Astrocyte of the spinal cord (primary cell): Measurements from ENCODE around the gene JMJD8.
A peak's percentile ranks its signal among the peaks of the same experiment; 100 is the strongest.

Source experiments
- DNase-seq: peaks from one replicate; pipeline ENCODE4 v3.0.0; 2011; ENCODE audit warnings: low read depth, low spot score
- H3K4me3 ChIP-seq: 2 replicates; pipeline ENCODE4 v1.5.1; 2011; ENCODE audit warnings: low read depth, mild to moderate bottlenecking, low read length, moderate library complexity
- in situ Hi-C: cut with HindIII; loops from 2 replicates; pipeline ENCODE4 v1.10.0; 2017; ENCODE audit warnings: low sequenced_read_pairs
- TF ChIP-seq, protein P1 (sequence below): IDR thresholded peaks from 2 replicates; pipeline ENCODE4 v1.5.1; 2012; ENCODE audit warnings: low read depth, mild to moderate bottlenecking, low read length, inconsistent platforms

Gene JMJD8

GRCh38 chr16:670485-671352 is 13.4 kb downstream of the JMJD8 start:
- H3K4me3 ChIP-seq, result no peak overlapping the region
- in situ Hi-C loops, result no loop called here
- DNase-seq, result no peak
- TF ChIP-seq, protein P1, sequence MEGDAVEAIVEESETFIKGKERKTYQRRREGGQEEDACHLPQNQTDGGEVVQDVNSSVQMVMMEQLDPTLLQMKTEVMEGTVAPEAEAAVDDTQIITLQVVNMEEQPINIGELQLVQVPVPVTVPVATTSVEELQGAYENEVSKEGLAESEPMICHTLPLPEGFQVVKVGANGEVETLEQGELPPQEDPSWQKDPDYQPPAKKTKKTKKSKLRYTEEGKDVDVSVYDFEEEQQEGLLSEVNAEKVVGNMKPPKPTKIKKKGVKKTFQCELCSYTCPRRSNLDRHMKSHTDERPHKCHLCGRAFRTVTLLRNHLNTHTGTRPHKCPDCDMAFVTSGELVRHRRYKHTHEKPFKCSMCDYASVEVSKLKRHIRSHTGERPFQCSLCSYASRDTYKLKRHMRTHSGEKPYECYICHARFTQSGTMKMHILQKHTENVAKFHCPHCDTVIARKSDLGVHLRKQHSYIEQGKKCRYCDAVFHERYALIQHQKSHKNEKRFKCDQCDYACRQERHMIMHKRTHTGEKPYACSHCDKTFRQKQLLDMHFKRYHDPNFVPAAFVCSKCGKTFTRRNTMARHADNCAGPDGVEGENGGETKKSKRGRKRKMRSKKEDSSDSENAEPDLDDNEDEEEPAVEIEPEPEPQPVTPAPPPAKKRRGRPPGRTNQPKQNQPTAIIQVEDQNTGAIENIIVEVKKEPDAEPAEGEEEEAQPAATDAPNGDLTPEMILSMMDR, result no peak

- in situ Hi-C loops, result no loop called here
Observed at GRCh38 chr16:669666-670065, 14.5 kb downstream of the JMJD8 start.

DNA sequence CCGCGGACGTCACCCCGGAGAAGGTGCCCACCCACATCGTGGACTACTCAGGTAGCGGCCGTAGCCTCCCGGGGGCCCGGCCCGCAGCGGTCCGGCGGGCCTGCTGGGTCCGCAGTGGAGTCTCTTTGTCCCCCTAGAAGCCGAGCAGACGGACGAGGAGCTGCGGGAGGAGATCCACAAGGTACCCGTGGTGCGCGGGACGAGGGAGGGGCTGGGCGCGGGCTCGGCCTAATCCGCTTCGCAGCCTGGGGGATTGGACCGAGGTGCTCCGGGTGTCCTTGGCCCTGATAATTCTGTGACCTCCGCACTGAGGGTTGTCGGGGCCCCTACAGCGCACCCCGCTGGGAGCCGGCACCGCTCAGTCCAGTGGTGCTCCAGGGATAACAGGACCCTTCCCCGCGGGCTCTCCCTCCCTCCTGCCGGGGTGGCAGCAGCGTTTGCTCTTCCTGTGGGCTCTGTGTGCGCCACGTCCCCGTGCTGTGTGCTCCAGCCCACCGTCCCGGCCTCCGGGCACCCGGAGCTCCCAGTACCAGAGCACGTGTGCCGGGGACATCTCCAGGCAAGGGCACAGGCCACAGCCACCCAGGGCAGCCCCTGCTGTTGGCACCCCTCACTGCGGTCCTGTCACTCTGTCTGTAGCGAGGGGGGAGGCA is 15.5 kb downstream of the JMJD8 start:
- in situ Hi-C loops, result no loop called here
- peak overlapping the region; percentile 73 for H3K4me3 ChIP-seq
- no peak for DNase-seq
- TF ChIP-seq, protein P1, result no peak

More at GRCh38 chr16:669666-670065, 14.5 kb downstream of the JMJD8 start:
- no peak for DNase-seq
- H3K4me3 ChIP-seq, result no peak overlapping the region
- TF ChIP-seq, protein P1, result no peak

DNA sequence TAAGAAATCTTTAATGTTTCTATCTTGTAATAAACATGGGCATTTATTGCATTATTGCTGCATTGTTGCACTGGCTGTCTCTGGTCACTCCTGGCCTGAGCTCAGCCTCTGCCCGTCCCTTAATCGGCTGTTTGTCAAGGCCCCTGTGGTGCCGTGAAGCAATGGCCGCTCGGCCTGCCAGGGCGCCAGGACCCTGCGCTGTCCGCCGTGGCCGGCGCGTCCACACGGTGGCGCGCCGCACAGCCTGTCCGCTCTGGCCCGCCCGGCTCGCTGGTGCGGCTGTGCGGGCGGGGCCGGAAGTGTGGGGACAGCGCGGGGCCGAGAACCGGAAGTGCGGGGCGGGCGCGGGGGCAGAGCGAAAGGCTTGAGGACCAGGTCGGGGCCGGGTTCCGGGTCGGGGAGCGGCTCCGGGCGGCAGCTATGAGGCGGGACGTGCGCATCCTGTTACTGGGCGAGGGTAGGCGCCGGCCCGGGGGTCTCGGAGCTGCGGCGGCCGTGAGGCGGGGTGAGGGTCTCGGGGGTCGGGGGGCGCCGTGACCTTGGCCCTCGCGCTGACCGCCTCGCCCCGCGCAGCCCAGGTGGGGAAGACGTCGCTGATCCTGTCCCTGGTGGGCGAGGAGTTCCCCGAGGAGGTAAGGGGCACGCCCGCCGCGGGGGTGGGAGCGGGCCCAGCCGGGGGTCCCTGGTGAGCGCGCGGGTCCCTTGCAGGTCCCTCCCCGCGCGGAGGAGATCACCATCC is 16.2 kb downstream of the JMJD8 start, which contains the start of gene RHOT2:
Gene RHOT2 (plus strand): TSS at position 353 of the 739 bp plus-strand sequence. CDS start 68 bp downstream, at position 421.
- TF ChIP-seq, protein P1, result peak; percentile 69
- peak; percentile 89 for DNase-seq
- in situ Hi-C loops, result no loop called here
- peak within 1 kb of the TSS; percentile 73 for H3K4me3 ChIP-seq

DNA sequence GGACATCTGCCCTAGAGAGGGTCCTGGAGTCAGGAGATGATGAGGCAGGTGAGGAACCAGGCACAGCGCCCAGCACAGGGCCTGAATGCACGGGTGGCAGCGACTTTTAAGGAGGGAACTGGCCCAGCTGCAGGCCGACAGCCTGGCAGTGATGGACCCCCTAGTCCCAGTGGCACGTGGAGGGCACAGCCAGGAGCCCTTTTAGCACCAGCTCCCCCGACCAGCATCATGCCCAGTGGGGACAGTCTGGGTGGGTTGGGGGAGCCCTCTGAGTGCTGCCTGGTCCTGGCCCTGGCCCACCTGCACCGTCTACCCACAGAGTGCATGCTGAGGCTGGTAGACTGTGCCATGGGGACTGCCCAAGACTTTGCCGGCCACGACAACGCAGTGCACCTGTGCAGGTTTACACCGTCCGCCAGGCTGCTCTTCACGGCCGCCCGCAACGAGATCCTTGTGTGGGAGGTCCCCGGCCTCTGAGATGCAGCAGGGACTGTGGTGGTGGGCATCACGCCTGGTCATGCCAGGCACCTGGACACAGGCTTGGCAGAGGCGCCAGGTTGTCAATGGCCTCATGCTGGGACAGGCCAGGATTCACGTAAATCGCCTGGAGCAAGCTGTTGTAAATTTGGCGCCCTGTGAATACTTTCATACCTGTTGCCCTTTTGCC is 16.9 kb downstream of the JMJD8 start:
- no peak overlapping the region for H3K4me3 ChIP-seq
- in situ Hi-C loops, result no loop called here
- no peak for DNase-seq
- TF ChIP-seq, protein P1, result no peak

DNA sequence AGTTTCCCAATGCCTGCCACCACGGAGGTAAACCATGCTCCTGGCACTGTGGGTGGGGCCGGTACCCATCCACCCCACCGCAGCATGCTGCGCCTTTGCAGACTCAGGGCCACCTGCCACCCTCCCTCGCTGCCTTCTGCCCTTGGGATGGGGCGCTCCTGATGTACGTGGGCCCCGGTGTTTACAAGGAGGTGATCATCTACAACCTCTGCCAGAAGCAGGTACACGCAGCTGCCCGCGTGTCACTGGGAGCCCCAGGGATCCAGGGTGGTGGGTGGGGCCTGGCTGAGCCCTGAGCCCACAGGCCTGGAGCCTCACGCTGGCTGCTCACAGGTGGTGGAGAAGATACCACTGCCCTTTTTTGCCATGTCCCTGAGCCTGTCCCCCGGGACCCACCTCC is 17.6 kb downstream of the JMJD8 start:
- TF ChIP-seq, protein P1, result no peak
- in situ Hi-C loops, result no loop called here
- no peak overlapping the region for H3K4me3 ChIP-seq

More for the DNA sequence above, 17.6 kb downstream of the JMJD8 start:
- no peak for DNase-seq
